AG04450 (cell line): ENCODE measurements around the gene TSPAN9. TPM values are rescaled to one million over a fixed set of nuclear protein-coding genes. Genes with fewer than 3 reads are reported as not detected.
"Not testable (repeated sequence)": the region's sequence is repeated elsewhere in the genome, so short reads cannot be mapped to it uniquely, and the experiment has no call there.

Experiments used
- CTCF ChIA-PET: fragments of 300-600, 350-600 bp; formaldehyde crosslinking; extraction: SDS; loops from one replicate; lab custom pipeline; 2022; ENCODE audit warnings: antibody characterized with exemption, inconsistent platforms; lab: Charles Lee
- POLR2A ChIA-PET: fragments of 350-600 bp; formaldehyde crosslinking; extraction: SDS; loops from one replicate; lab custom pipeline; 2021; ENCODE audit warnings: antibody characterized with exemption, inconsistent platforms; lab: Yijun Ruan, JAX
- DNase-seq: peaks from one replicate; pipeline ENCODE4 v3.0.0-alpha.2; 2011; ENCODE audit warnings: low read depth, low spot score
- H3K27ac ChIP-seq: one replicate; pipeline ENCODE4 v1.5.1; 2012; ENCODE audit warnings: low read depth, low read length, control low read depth
- H3K27me3 ChIP-seq: one replicate; pipeline ENCODE4 v1.6.0; 2012; ENCODE audit warnings: low read length; ENCODE audit not compliant: control insufficient read depth, insufficient read depth
- H3K4me3 ChIP-seq: 2 replicates; pipeline ENCODE4 v1.5.1; 2011; ENCODE audit warnings: mild to moderate bottlenecking, low read depth, low read length, control low read depth
- H3K9me3 ChIP-seq: 2 replicates; pipeline ENCODE4 v1.5.1; 2012; ENCODE audit warnings: low read length; ENCODE audit not compliant: control insufficient read depth, insufficient read depth
- polyA plus RNA-seq: library from polyadenylated mRNA; depleted of rRNA; stranded (reverse); fragments of >200 nt; gene quantifications from 2 replicates; pipeline ENCODE4 v1.2.3, GENCODE V29; 2011
- TF ChIP-seq, protein P1 (sequence below): IDR thresholded peaks from 2 replicates; pipeline ENCODE4 v1.5.1; 2011; ENCODE audit warnings: low read depth, low read length, control low read depth, inconsistent platforms

The TSPAN9 gene
- polyA plus RNA-seq, 1 experiment = 68.0 TPM

DNA sequence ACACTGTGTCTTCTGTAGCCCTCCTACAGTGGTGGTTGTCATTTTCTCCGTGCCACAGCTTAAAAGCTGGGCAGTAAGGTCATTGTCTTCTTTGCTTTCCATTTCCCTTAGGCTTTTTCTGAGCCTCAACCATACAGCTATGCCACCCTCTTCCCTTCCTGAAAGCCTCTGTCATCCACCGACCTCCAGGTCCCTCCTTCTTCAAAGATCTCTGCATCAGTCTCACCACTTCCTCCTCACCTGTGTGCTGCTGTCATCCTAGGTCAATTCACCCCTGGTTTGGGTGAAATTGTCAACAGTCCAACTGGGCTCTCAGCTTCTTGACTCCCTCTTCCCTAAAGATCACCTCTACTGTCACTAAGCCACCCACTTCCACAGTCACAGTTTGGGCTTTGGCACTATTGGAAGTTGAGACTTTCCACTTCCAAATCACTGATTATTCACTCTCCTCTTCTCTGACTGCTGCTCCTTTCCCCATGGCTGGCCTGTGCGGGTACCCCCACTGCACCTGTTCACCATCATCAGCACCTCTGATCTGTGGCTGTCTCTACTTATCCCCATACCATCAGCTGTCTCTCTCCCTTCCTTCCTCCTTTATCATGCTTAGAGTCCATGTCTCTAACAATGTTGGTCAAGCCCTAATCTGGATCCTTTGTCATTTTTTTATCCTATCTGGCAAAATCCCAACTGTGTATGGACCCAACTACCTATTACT lies 15.5 kb upstream of the TSPAN9 start:
- CTCF ChIA-PET = interaction anchor here (1.6 to 12.4 kb wide), 2 partner anchors 13 to 20 kb away, joined by 3 to 88 read pairs; no protein-coding TSS in a partner anchor

GRCh38 chr12:3065300-3065699 lies 11.9 kb upstream of the TSPAN9 start:
- TF ChIP-seq, protein P1, sequence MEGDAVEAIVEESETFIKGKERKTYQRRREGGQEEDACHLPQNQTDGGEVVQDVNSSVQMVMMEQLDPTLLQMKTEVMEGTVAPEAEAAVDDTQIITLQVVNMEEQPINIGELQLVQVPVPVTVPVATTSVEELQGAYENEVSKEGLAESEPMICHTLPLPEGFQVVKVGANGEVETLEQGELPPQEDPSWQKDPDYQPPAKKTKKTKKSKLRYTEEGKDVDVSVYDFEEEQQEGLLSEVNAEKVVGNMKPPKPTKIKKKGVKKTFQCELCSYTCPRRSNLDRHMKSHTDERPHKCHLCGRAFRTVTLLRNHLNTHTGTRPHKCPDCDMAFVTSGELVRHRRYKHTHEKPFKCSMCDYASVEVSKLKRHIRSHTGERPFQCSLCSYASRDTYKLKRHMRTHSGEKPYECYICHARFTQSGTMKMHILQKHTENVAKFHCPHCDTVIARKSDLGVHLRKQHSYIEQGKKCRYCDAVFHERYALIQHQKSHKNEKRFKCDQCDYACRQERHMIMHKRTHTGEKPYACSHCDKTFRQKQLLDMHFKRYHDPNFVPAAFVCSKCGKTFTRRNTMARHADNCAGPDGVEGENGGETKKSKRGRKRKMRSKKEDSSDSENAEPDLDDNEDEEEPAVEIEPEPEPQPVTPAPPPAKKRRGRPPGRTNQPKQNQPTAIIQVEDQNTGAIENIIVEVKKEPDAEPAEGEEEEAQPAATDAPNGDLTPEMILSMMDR = no peak
- POLR2A ChIA-PET = interaction anchor here (0.6 kb wide), 1 partner anchor 72 kb away, joined by 4 read pairs; no protein-coding TSS in a partner anchor
- Histone ChIP-seq H3K27me3 (peaks cover 28% of the 10 kb centered on the region), H3K4me3 (no peak overlapping the region), H3K9me3 (no peaks in the 10 kb centered on the region), H3K27ac (no peak overlapping the region)
- CTCF ChIA-PET = interaction anchor here (12.4 kb wide), 1 partner anchor 9 kb away, joined by 88 read pairs; no protein-coding TSS in a partner anchor
- DNase-seq = no peak

More for the DNA sequence above, 15.5 kb upstream of the TSPAN9 start:
- Histone ChIP-seq H3K27ac (no peak overlapping the region), H3K4me3 (no peak overlapping the region), H3K9me3 (no peaks in the 10 kb centered on the region), H3K27me3 (peaks cover 22% of the 10 kb centered on the region)
- POLR2A ChIA-PET = no interaction called here
- TF ChIP-seq, protein P1 = no peak
- no peak for DNase-seq

DNA sequence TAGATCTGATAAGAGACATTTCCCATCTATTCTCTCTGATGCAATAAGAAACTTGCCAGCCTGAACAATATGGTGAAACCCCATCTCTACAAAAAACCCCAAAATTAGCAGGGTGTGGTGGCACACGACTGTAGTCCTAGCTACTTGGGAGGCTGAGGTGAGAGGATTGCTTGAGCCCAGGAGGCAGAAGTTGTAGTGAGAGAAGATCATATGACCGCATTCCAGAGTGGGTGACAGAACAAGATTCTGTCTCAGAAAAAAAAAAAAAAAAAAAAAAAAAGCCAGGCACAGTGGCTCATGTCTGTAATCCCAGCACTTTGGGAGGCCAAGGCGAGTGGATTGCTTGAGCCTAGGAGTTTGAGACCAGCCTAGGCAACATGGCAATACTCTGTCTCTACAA lies 11.3 kb upstream of the TSPAN9 start:
- not testable (repeated sequence) for H3K9me3 ChIP-seq, H3K4me3 ChIP-seq, H3K27ac ChIP-seq, DNase-seq
- ChIA-PET POLR2A (interaction anchor here (0.6 to 0.7 kb wide), 2 partner anchors 72 to 210 kb away, joined by 4 to 11 read pairs; no protein-coding TSS in a partner anchor), CTCF (interaction anchor here (12.4 kb wide), 1 partner anchor 8 kb away, joined by 88 read pairs; no protein-coding TSS in a partner anchor)
- peaks cover 28% of the 10 kb centered on the region for H3K27me3 ChIP-seq

GRCh38 chr12:3069714-3070113 lies 7.5 kb upstream of the TSPAN9 start:
- TF ChIP-seq, protein P1 = no peak
- peaks cover 9% of the 10 kb centered on the region for H3K27me3 ChIP-seq
- POLR2A ChIA-PET = no interaction called here
- H3K4me3 ChIP-seq = no peak overlapping the region
- no peaks in the 10 kb centered on the region for H3K9me3 ChIP-seq
- CTCF ChIA-PET = no interaction called here
- no peak overlapping the region for H3K27ac ChIP-seq
- DNase-seq = no peak

DNA sequence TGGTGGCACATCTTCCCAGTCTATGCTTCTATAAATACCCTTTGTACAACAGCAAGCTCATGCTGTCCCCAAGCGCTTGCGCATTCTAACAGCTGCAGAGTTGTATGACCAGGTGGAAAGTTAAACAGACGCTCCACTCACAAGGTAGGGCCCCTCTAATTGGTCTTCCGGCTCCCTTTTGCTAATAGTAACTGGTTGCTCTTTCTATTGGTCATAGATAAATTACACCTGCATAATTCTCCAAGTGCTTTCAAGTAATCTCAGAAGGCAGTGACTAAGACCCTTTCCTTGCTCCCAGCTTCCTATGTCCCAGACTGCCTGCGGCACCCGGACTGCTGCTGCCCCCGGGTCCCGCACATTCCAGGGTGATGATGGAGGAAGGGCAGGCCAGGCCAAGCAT lies 6.1 kb upstream of the TSPAN9 start:
- Histone ChIP-seq H3K27me3 (peaks cover 9% of the 10 kb centered on the region), H3K4me3 (no peak overlapping the region), H3K27ac (no peak overlapping the region), H3K9me3 (no peaks in the 10 kb centered on the region)
- DNase-seq = no peak
- POLR2A ChIA-PET = interaction anchor here (0.6 kb wide), 1 partner anchor 161 kb away, joined by 3 read pairs; no protein-coding TSS in a partner anchor
- TF ChIP-seq, protein P1 = no peak
- CTCF ChIA-PET = interaction anchor here (0.7 to 1.5 kb wide), 5 partner anchors 30 to 230 kb away, joined by 3 to 7 read pairs (median 4); no protein-coding TSS in a partner anchor
